Loucy (cell line): ENCODE results near the gene SLC22A1.

Experiments used
- H2AFZ ChIP-seq: fragments of 200-600 bp; sonication (generic); 2 replicates; pipeline ENCODE4 v1.6.0; 2016; ENCODE audit warnings: antibody characterized with exemption, mild to moderate bottlenecking, low read length, moderate library complexity
- H3F3A ChIP-seq: fragments of 200-600 bp; 2 replicates; pipeline ENCODE4 v1.6.0; 2016; ENCODE audit warnings: antibody characterized with exemption, low read depth, mild to moderate bottlenecking
- H3K27me3 ChIP-seq: fragments of 200-600 bp; sonication (generic); 2 replicates; pipeline ENCODE4 v1.6.1; 2014; ENCODE audit warnings: low read length, mild to moderate bottlenecking; ENCODE audit not compliant: insufficient read depth, poor library complexity, severe bottlenecking
- H3K36me3 ChIP-seq: fragments of 200-600 bp; sonication (generic); 2 replicates; pipeline ENCODE4 v1.6.1; 2016; ENCODE audit warnings: low read length; ENCODE audit not compliant: insufficient read depth
- H3K4me1 ChIP-seq: fragments of 200-600 bp; sonication (generic); 2 replicates; pipeline ENCODE4 v1.5.1; 2014; ENCODE audit warnings: low read length, mild to moderate bottlenecking; ENCODE audit not compliant: insufficient read depth, poor library complexity, severe bottlenecking
- H3K4me2 ChIP-seq: fragments of 200-600 bp; sonication (generic); 2 replicates; pipeline ENCODE4 v1.6.0; 2014; ENCODE audit warnings: antibody characterized with exemption, low read length, low read depth, mild to moderate bottlenecking; ENCODE audit not compliant: poor library complexity, severe bottlenecking
- H3K4me3 ChIP-seq: fragments of 200-600 bp; sonication (generic); 2 replicates; pipeline ENCODE4 v1.5.1; 2014; ENCODE audit warnings: low read length, mild to moderate bottlenecking, mixed read lengths; ENCODE audit not compliant: poor library complexity, severe bottlenecking
- H3K79me2 ChIP-seq: fragments of 200-600 bp; sonication (generic); 2 replicates; pipeline ENCODE4 v1.6.1; 2014; ENCODE audit warnings: low read length; ENCODE audit not compliant: insufficient read depth
- H3K9ac ChIP-seq: fragments of 200-600 bp; sonication (generic); 2 replicates; pipeline ENCODE4 v1.6.0; 2014; ENCODE audit warnings: mild to moderate bottlenecking, low read depth, low read length, moderate library complexity; ENCODE audit not compliant: poor library complexity, severe bottlenecking
- H3K9me2 ChIP-seq: fragments of 200-600 bp; sonication (generic); replicated peaks from 2 replicates; pipeline ENCODE4 v1.6.1; 2016; ENCODE audit warnings: low read depth, low read length, mixed read lengths
- H3K9me3 ChIP-seq: fragments of 200-600 bp; sonication (generic); 2 replicates; pipeline ENCODE4 v1.6.1; 2014; ENCODE audit warnings: mild to moderate bottlenecking, antibody characterized with exemption, low read length, low read depth; ENCODE audit not compliant: insufficient read depth
- H4K20me1 ChIP-seq: fragments of 200-600 bp; sonication (generic); 2 replicates; pipeline ENCODE4 v1.6.0; 2014; ENCODE audit warnings: antibody characterized with exemption, low read length, mild to moderate bottlenecking; ENCODE audit not compliant: insufficient read depth, poor library complexity, severe bottlenecking
- EZH2phosphoT487 ChIP-seq: fragments of 200-600 bp; IDR thresholded peaks from 2 replicates; pipeline ENCODE4 v1.6.1; 2018; ENCODE audit warnings: antibody characterized with exemption, mild to moderate bottlenecking, moderate library complexity, borderline replicate concordance
- TF ChIP-seq, protein P1 (sequence below): fragments of 200-600 bp; sonication (generic); conservative IDR thresholded peaks from 2 replicates; pipeline ENCODE4 v1.5.1; 2014; ENCODE audit warnings: mild to moderate bottlenecking, antibody characterized with exemption, low read length

Gene SLC22A1

GRCh38 chr6:160190081-160190480 is 68.5 kb downstream of the SLC22A1 start:
- H3K79me2 ChIP-seq, result no peaks in the 10 kb centered on the region
- no peak overlapping the region for H2AFZ ChIP-seq
- no peak overlapping the region for H3K4me2 ChIP-seq
- no peaks in the 10 kb centered on the region for H3K4me1 ChIP-seq
- H3K9ac ChIP-seq, result no peak overlapping the region
- H4K20me1 ChIP-seq, result no peaks in the 10 kb centered on the region
- no peaks in the 10 kb centered on the region for H3K36me3 ChIP-seq
- H3K4me3 ChIP-seq, result no peak overlapping the region
- TF ChIP-seq, protein P1, sequence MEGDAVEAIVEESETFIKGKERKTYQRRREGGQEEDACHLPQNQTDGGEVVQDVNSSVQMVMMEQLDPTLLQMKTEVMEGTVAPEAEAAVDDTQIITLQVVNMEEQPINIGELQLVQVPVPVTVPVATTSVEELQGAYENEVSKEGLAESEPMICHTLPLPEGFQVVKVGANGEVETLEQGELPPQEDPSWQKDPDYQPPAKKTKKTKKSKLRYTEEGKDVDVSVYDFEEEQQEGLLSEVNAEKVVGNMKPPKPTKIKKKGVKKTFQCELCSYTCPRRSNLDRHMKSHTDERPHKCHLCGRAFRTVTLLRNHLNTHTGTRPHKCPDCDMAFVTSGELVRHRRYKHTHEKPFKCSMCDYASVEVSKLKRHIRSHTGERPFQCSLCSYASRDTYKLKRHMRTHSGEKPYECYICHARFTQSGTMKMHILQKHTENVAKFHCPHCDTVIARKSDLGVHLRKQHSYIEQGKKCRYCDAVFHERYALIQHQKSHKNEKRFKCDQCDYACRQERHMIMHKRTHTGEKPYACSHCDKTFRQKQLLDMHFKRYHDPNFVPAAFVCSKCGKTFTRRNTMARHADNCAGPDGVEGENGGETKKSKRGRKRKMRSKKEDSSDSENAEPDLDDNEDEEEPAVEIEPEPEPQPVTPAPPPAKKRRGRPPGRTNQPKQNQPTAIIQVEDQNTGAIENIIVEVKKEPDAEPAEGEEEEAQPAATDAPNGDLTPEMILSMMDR, result no peak
- TF ChIP-seq EZH2phosphoT487, result no peak
- H3K9me3 ChIP-seq, result peaks cover 6% of the 10 kb centered on the region; the same call in 1 of the 2 replicates
- no peaks in the 10 kb centered on the region for H3K9me2 ChIP-seq
- no peaks in the 10 kb centered on the region for H3F3A ChIP-seq
- H3K27me3 ChIP-seq, result no peaks in the 10 kb centered on the region

- TF ChIP-seq, protein P1, result no peak
- no peak for TF ChIP-seq EZH2phosphoT487
- Histone ChIP-seq H3K27me3 (no peaks in the 10 kb centered on the region), H3K4me1 (no peaks in the 10 kb centered on the region), H3F3A (no peaks in the 10 kb centered on the region), H4K20me1 (no peaks in the 10 kb centered on the region), H3K4me2 (no peak overlapping the region), H3K9me3 (peaks cover 6% of the 10 kb centered on the region; the same call in 1 of the 2 replicates), H3K9me2 (no peaks in the 10 kb centered on the region), H3K4me3 (no peak overlapping the region), H2AFZ (no peak overlapping the region), H3K36me3 (no peaks in the 10 kb centered on the region), H3K79me2 (no peaks in the 10 kb centered on the region), H3K9ac (no peak overlapping the region)
Measured at GRCh38 chr6:160190973-160191372, 69.4 kb downstream of the SLC22A1 start.

DNA sequence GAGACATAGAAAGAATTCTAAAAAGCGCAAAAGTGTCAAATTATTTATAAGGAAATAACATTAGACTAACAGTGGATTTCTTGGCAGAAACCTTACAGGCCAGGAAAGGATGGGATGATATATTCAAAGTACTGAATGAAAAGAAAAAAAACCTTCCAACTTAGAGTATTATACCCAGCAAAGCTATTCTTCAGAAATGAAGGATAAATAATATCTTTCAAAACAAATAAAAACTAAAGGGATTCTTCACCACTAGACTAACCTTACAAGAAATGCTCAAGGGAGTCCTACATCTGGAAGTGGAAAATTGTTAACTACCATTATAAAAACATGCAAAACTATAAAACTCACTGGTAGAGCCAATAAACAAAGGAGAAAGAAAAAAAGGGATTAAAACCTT is 71.2 kb downstream of the SLC22A1 start:
- Histone ChIP-seq H3K9me2 (no peaks in the 10 kb centered on the region), H3K4me2 (no peak overlapping the region), H3K27me3 (no peaks in the 10 kb centered on the region), H3F3A (no peaks in the 10 kb centered on the region), H3K4me3 (no peak overlapping the region), H2AFZ (no peak overlapping the region), H4K20me1 (no peaks in the 10 kb centered on the region), H3K36me3 (no peaks in the 10 kb centered on the region), H3K9ac (no peak overlapping the region), H3K4me1 (no peaks in the 10 kb centered on the region), H3K9me3 (peaks cover 6% of the 10 kb centered on the region; the same call in 1 of the 2 replicates), H3K79me2 (no peaks in the 10 kb centered on the region)
- TF ChIP-seq EZH2phosphoT487, result no peak
- TF ChIP-seq, protein P1, result no peak
